Measurements from ENCODE around the gene ARHGAP15. TPM values are rescaled to one million over a fixed set of nuclear protein-coding genes. Genes with fewer than 3 reads are reported as not detected.

ARHGAP15 gene
- total and polyA plus RNA-seq, 9 donors: 1.5 to 10.0 (median 2.6) TPM

- 79 to 85% (median 79%) methylated on average over 3 of the region's 3 CpGs for WGBS, 3 donors
- no peak overlapping the region for H3K27ac ChIP-seq
- H3K9me3 ChIP-seq: no peaks in the 10 kb centered on the region
- H3K4me1 ChIP-seq (ENCODE audit: insufficient read depth): no peaks in the 10 kb centered on the region
- H3K4me3 ChIP-seq: no peak overlapping the region
- H3K36me3 ChIP-seq: no peaks in the 10 kb centered on the region
- H3K27me3 ChIP-seq: no peaks in the 10 kb centered on the region
- no peak for DNase-seq
- TF ChIP-seq POLR2A (IDR thresholded peaks at IDR 0.05): no peak
- TF ChIP-seq EP300 (IDR thresholded peaks at IDR 0.05): no peak
- TF ChIP-seq CTCF (IDR thresholded peaks at IDR 0.05): no peak
- intact Hi-C loops (cut with DNase I): no loop called here
These were observed 629.6 kb downstream of the ARHGAP15 start for GRCh38 chr2:143758629-143759330.

- Histone ChIP-seq H3K36me3 (no peaks in the 10 kb centered on the region), H3K27ac (no peak overlapping the region), H3K27me3 (no peaks in the 10 kb centered on the region), H3K9me3 (no peaks in the 10 kb centered on the region), H3K4me3 (no peak overlapping the region), H3K4me1 (ENCODE audit: insufficient read depth) (no peaks in the 10 kb centered on the region)
- TF ChIP-seq CTCF (IDR thresholded peaks at IDR 0.05) (no peak), EP300 (IDR thresholded peaks at IDR 0.05) (no peak), POLR2A (IDR thresholded peaks at IDR 0.05) (no peak)
- 91 to 92% (median 92%) methylated on average over 6 of the region's 6 CpGs for WGBS, 3 donors
- no peak for DNase-seq
- intact Hi-C loops (cut with DNase I): no loop called here
These were observed 630.2 kb downstream of the ARHGAP15 start for GRCh38 chr2:143759455-143759854.

GRCh38 chr2:143762176-143762928 is 633.1 kb downstream of the ARHGAP15 start:
- Histone ChIP-seq H3K27ac (no peak overlapping the region), H3K36me3 (no peaks in the 10 kb centered on the region), H3K9me3 (no peaks in the 10 kb centered on the region), H3K27me3 (no peaks in the 10 kb centered on the region), H3K4me3 (no peak overlapping the region), H3K4me1 (ENCODE audit: insufficient read depth) (no peaks in the 10 kb centered on the region)
- DNase-seq: no peak
- WGBS, 3 donors: 69 to 80% (median 75%) methylated on average over 3 of the region's 3 CpGs
- no peak for TF ChIP-seq POLR2A (IDR thresholded peaks at IDR 0.05)
- no peak for TF ChIP-seq CTCF (IDR thresholded peaks at IDR 0.05)
- TF ChIP-seq EP300 (IDR thresholded peaks at IDR 0.05): no peak
- intact Hi-C loops (cut with DNase I): no loop called here

- no peak overlapping the region for H3K27ac ChIP-seq
- peak in 2 of 5 donors; percentile 34 to 37 for DNase-seq
- H3K9me3 ChIP-seq: no peaks in the 10 kb centered on the region
- 18 to 22% (median 18%) methylated on average over 4 of the region's 4 CpGs for WGBS, 3 donors
- TF ChIP-seq POLR2A (IDR thresholded peaks at IDR 0.05) (no peak), EP300 (IDR thresholded peaks at IDR 0.05) (no peak), CTCF (IDR thresholded peaks at IDR 0.05) (no peak)
- no peaks in the 10 kb centered on the region for H3K36me3 ChIP-seq
- no peaks in the 10 kb centered on the region for H3K27me3 ChIP-seq
- H3K4me3 ChIP-seq: no peak overlapping the region
- H3K4me1 ChIP-seq (ENCODE audit: insufficient read depth): no peaks in the 10 kb centered on the region
- intact Hi-C loops (cut with DNase I): no loop called here
These were observed 635.0 kb downstream of the ARHGAP15 start for GRCh38 chr2:143764261-143764660.
